Activated naive CD4-positive, alpha-beta T cell treated with anti-CD3 and anti-CD28 coated beads, Interleukin-2, amount 50 U/mL, for 72 hours (primary cell): ENCODE data around the gene FRMD4B. TPM values are rescaled to one million over a fixed set of nuclear protein-coding genes. Genes with fewer than 3 reads are reported as not detected.

Source experiments
- ATAC-seq, 2 donors: fragments of 150-1000 bp; cut with Tn5 transposase; 2 replicates each; pipeline ENCODE4 v1.10.0; 2021; ENCODE audit warnings: mild to moderate bottlenecking in 2 of 2, moderate library complexity in 2 of 2
- DNase-seq, 2 donors: peaks; one replicate each; pipeline ENCODE4 v3.0.0; 2021 to 2022; ENCODE audit warnings: low spot score in 2 of 2
- H3K27ac Mint-ChIP-seq, 2 donors: one replicate each; pipeline ENCODE4 v1.8.0; 2022; ENCODE audit warnings: mild to moderate bottlenecking in 2 of 2, mixed read lengths in 2 of 2
- H3K36me3 Mint-ChIP-seq, 2 donors: one replicate each; pipeline ENCODE4 v1.8.0; 2022; ENCODE audit warnings: mixed read lengths in 2 of 2
- H3K9me3 Mint-ChIP-seq, 2 donors: one replicate each; pipeline ENCODE4 v1.8.0; 2022; ENCODE audit warnings: mixed read lengths in 2 of 2
- total RNA-seq, 2 donors: library from RNA; stranded (reverse); gene quantifications; one replicate each; pipeline ENCODE4 v1.2.3, GENCODE V29; 2022

The FRMD4B gene
- 10 to 100 TPM in 1 of 2 donors, 1 to 10 TPM in 1; 1.7 to 34.5 TPM for total RNA-seq

DNA sequence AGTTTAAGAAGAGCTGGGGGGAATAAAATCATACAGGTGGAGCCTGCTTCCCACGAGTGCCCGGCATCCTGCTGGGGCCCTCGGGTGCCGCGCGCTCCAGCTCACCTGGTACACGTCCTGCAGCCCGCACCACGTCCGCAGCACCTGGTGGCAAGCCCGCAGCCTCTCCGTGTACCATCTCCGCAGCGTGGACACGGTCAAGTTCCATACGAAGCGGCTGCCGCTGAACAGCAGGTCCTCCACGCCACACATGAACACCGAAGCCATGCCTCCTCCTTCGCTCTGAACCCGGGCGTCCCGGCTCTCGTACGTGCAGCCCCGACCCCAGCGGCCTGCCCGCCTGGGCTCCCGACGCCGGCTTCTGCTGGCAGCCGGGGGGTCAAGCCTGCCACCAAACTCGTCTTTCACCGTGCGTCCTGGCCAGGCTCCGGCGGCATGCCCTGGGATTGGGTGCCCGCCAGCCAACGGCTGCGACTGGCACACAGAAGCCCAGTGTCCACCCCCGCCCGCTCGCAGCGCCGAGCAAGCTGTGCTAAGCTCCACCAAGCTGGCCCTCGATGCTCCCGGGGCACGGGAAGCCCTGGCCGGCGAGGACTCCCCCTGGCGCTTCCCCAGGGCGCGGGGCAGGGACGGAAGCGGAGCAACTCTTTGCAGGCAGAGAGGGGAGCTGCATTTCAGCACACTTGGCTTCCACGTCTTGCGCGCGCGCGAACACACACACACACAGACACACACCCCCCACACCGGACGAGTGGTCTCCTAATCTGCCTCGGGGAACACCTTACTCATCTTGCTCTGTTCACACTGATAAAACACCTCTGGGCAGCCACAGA, at the start of gene FRMD4B:
Gene FRMD4B (minus strand): TSS at position 366 of the 833 bp plus-strand sequence. CDS start 99 bp downstream, at position 267.
- no peak within 1 kb of the TSS for H3K27ac Mint-ChIP-seq
- H3K36me3 Mint-ChIP-seq, result no peaks in the 10 kb centered on the region
- DNase-seq, result peak in 1 of 2 donors; percentile 56
- no peaks in the 10 kb centered on the region for H3K9me3 Mint-ChIP-seq
- ATAC-seq, result peak; percentile 56 to 82

DNA sequence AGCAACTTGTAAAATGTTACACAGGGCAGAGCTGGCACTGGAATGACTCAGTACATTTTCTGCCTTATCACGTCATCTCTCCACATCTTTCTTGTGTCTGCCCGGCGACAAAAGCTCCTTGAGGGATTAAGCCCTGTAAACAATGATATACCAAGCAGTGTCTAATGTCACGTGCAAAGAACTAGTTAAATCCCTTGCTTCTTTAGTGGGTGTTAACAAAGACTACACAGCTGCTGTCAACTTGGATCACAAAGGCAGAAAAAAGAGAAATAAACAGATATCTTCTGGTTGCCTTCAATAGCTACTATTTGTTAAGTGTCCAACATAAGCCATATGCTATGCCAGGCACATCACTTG, 48.1 kb upstream of the FRMD4B start:
- no peaks in the 10 kb centered on the region for H3K36me3 Mint-ChIP-seq

DNA sequence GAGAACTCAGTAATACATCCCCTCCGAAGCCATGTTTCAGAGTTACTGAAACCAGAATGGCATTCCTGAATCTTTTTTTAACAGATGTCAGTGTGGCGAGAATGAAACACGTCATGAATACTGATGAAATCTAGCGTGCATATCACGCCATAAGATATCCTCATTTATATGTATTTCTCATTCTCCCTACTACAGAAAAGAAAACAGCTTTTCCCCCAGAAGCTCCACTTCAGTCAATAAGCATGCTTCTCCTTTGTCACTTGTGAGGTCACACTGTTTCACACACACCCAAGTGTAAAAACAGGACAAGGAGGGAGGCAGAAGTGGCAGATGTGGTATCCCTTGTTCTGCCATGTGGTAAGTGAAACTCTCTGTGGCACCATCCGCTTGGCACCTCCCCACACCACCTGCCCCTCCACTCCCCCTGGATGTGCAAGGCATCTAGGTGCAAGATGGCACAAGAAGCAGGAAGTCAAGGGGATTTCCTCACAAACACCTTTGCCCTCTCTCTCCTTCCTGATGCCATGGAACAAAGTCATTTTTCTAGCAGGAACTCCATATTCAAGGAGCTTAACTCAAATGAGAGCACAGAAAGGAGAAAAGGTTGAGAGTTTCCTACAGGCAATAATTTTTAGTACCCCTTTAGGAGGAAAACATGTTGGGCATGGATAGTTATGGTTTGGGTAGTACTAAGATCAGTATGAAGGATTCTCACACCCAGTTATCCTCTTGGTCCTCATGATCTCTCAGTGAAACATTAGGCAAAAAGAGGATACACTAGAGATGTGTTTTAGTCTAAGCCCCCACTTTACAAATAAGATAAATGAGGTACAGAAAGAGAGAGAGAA, 47.5 kb upstream of the FRMD4B start:
- ATAC-seq (peak in 1 of 2 donors; percentile 30), DNase-seq (no peak)
- H3K9me3 Mint-ChIP-seq, result no peaks in the 10 kb centered on the region
- H3K36me3 Mint-ChIP-seq, result no peaks in the 10 kb centered on the region
- H3K27ac Mint-ChIP-seq, result no peak overlapping the region

More for the DNA sequence above, 48.1 kb upstream of the FRMD4B start:
- DNase-seq, result no peak
- peak; percentile 23 to 53 for ATAC-seq
- no peaks in the 10 kb centered on the region for H3K9me3 Mint-ChIP-seq
- H3K27ac Mint-ChIP-seq, result no peak overlapping the region

DNA sequence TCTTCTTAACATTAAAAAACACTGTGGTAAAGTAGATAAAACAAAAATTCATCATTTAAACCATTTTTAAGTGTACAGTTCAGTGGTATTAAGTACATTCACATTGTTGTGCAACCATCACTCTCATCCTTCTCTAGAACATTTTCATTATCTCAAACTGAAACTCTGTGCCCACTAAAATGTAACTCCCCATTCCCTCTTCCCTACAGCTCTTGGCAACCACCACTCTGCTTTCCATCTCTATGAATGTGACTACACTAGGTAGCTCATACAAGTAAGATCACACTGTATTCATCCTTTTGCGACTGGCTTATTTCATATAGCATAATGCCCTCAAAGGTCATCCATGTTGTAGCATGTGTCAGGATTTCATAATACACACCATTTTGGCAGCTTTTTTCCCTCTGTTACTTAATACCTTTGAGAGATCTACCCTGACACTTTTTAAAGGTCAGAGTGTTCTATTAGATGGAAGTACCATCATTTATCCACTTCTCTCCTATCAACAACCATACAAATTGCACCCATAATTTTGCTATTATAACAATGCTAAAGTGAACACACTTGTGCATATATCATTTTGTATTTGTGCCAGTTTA, 42.9 kb upstream of the FRMD4B start:
- H3K36me3 Mint-ChIP-seq, result no peaks in the 10 kb centered on the region
- no peak for DNase-seq
- no peak overlapping the region for H3K27ac Mint-ChIP-seq

GRCh38 chr3:69426967-69427304, 41.0 kb upstream of the FRMD4B start:
- H3K27ac Mint-ChIP-seq, result no peak overlapping the region
- ATAC-seq, result no peak

More for the DNA sequence above, 42.9 kb upstream of the FRMD4B start:
- ATAC-seq, result peak in 1 of 2 donors; percentile 56
- no peaks in the 10 kb centered on the region for H3K9me3 Mint-ChIP-seq

DNA sequence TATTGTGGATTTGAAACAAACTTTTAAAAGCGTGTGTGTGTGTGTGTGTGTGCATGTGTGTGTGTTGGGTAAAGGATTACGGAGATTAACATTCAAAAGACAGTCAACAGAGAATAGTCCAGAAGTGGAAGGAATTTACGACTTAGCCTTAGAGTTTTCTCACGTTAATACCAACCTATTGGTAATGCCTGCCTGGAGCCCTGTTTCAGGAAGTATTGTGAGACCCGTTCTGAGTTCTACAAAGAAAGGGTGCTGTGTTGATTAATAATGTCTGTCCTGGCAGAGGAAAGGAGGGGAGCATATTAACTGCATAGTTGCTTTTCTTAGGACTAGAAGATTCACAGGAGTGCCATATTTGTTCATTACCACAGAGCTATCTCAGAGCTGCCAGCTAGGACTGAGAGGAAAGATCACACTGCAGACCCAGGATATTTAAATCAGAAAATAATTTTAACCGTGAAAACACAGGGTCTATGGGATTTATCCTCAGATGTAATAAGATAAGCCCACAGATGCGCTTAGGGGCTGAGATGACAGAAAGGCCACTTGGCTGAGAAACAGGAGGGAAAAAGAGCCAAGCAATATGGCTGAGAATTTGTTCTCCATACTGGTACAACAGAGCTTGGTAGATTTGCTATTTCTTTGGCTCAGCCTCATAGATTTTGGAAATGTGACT, 40.5 kb upstream of the FRMD4B start:
- Mint-ChIP-seq H3K27ac (no peak overlapping the region), H3K36me3 (no peaks in the 10 kb centered on the region), H3K9me3 (no peaks in the 10 kb centered on the region)
- ATAC-seq (no peak), DNase-seq (no peak)

More at GRCh38 chr3:69426967-69427304, 41.0 kb upstream of the FRMD4B start:
- no peaks in the 10 kb centered on the region for H3K36me3 Mint-ChIP-seq
- no peak for DNase-seq
- no peaks in the 10 kb centered on the region for H3K9me3 Mint-ChIP-seq

DNA sequence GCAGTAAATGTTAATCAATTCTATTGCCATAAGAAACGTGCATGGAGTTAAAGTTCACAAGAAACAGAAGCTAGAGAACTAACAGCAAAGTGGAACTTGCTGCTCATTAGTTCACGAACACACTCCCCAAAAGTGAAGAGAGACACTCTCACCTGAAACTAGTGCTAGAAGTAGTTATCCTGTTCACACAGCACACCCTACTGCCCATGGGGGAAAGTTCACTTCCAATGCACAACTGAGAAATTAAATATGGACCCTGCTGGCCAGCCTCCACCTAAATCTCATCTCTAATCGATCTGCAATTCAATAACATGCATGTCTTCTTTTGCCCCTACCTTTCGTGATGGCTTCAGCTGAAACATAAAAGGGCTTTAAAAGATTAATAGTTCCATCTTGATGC, 39.4 kb upstream of the FRMD4B start:
- Mint-ChIP-seq H3K9me3 (no peaks in the 10 kb centered on the region), H3K27ac (no peak overlapping the region), H3K36me3 (no peaks in the 10 kb centered on the region)
- ATAC-seq, result peak; percentile 44 to 79
- peak in 1 of 2 donors; percentile 23 for DNase-seq

DNA sequence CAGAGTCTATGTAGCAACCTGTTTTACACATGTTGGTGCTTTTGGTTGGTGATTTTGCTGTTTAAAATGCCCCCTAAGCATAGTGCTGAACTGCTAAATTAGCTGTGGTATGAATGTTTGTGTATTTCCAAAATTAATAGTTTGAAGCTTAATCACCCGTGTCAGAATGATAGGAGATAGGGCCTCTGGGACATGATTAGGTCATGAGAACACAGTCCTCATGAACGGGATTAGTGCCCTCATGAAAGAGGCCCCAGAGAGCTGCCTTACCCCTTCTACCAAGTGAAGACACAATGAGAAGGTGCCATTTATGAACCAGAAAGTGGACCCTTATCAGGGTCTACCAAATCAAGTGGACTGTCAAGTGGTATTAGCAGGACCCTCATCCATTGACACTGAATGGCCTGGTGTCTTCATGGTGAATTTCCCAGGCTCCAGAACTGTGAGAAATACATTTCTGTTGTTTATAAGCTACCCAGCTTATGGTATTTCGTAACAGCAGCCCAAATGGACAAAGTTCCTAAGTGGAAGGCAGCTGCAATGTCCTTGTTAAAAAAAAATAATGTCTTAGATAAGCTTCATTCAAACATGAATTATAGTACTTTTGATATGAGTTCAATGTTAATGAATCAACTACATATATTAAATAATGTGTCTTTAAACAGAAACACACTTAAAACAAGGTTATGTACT, 37.7 kb upstream of the FRMD4B start:
- ATAC-seq, result no peak

GRCh38 chr3:69422751-69423150, 36.9 kb upstream of the FRMD4B start:
- Mint-ChIP-seq H3K9me3 (no peaks in the 10 kb centered on the region), H3K27ac (no peak overlapping the region), H3K36me3 (no peaks in the 10 kb centered on the region)
- DNase-seq (no peak), ATAC-seq (no peak)

More for the DNA sequence above, 37.7 kb upstream of the FRMD4B start:
- no peak for DNase-seq
- H3K36me3 Mint-ChIP-seq, result no peaks in the 10 kb centered on the region
- H3K27ac Mint-ChIP-seq, result no peak overlapping the region
- H3K9me3 Mint-ChIP-seq, result no peaks in the 10 kb centered on the region

- Mint-ChIP-seq H3K27ac (no peak overlapping the region), H3K9me3 (no peaks in the 10 kb centered on the region), H3K36me3 (peaks cover 0 to 6% of the 10 kb centered on the region in 2 donors)
- ATAC-seq, result no peak
- DNase-seq, result no peak
Observed at GRCh38 chr3:69420781-69421520, 35.1 kb upstream of the FRMD4B start.

GRCh38 chr3:69419276-69419675, 33.4 kb upstream of the FRMD4B start:
- DNase-seq, result no peak
- peaks cover 0 to 6% of the 10 kb centered on the region in 2 donors for H3K36me3 Mint-ChIP-seq
- H3K27ac Mint-ChIP-seq, result no peak overlapping the region
- H3K9me3 Mint-ChIP-seq, result no peaks in the 10 kb centered on the region
- no peak for ATAC-seq

- DNase-seq (no peak), ATAC-seq (peak; percentile 54)
- Mint-ChIP-seq H3K36me3 (peaks cover 0 to 6% of the 10 kb centered on the region in 2 donors), H3K9me3 (no peaks in the 10 kb centered on the region), H3K27ac (no peak overlapping the region)
Observed at GRCh38 chr3:69417541-69418078, 31.7 kb upstream of the FRMD4B start.

DNA sequence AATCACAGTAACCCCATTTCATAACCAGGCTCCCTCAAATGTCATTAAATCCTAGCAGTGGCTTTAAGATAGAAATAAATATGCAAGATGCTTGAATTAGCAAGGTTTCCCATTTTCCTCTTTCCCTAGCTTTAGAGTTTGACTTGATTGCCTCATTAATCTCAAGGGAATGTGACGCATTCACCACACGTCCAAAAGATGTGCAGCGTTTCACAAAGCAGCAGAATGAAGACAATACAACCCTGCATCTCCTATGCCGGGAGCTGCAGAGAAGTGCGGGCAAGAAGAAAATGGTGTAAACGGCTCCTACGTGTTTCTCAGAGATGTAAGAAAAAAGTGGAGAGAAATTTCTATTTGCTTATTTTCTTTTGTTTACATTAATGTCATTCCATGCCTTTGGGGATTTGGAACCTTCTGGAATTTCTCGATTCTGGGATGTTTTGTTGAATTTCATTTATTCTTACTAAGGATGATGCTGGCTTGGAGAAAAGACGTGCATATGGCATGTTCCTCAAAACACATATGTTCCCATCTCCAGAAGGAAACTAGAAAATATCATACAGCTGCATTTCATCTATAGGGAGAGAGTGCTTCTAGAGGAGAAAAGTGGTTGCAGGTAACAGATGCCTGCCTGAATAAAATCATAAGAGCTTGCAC, 27.8 kb upstream of the FRMD4B start:
- no peak for DNase-seq
- H3K27ac Mint-ChIP-seq, result no peak overlapping the region
- H3K9me3 Mint-ChIP-seq, result no peaks in the 10 kb centered on the region
- peaks cover 0 to 6% of the 10 kb centered on the region in 2 donors for H3K36me3 Mint-ChIP-seq
- no peak for ATAC-seq

GRCh38 chr3:69411346-69411745, 25.5 kb upstream of the FRMD4B start:
- no peak for DNase-seq
- Mint-ChIP-seq H3K27ac (no peak overlapping the region), H3K9me3 (peaks cover 0 to 3% of the 10 kb centered on the region in 2 donors), H3K36me3 (no peaks in the 10 kb centered on the region)
- ATAC-seq, result no peak

DNA sequence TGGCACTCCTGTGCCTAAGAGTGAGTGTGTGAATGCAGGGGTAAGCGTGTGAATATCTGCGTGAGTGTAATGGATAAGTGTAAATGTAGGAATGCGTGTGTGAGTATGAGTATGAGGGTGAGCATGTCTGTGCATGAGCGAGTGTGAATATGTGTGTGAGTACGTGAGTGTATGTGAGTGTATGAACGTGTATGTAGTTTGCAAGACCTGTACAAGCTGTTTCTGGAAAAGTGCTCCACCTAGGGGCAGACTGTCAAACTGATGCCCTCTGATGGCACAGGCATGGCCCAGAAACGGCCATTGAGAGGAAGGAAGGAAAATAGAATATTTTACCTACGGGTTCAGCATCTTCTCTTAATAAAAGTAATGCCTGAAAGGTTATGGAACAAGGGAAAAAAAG, 24.4 kb upstream of the FRMD4B start:
- no peak overlapping the region for H3K27ac Mint-ChIP-seq
- DNase-seq, result peak in 1 of 2 donors; percentile 68
- peak; percentile 85 to 90 for ATAC-seq
- H3K36me3 Mint-ChIP-seq, result no peaks in the 10 kb centered on the region
- peaks cover under 1 to 7% of the 10 kb centered on the region in 2 donors for H3K9me3 Mint-ChIP-seq
